Neural progenitor cell (in vitro differentiated cells): ENCODE results near the gene TMPRSS6.

Experiments
- CTCF ChIP-seq: fragments of 200-600 bp; sonication (generic); IDR thresholded peaks from 2 replicates; pipeline ENCODE4 v1.5.1; 2017; ENCODE audit warnings: antibody characterized with exemption, mild to moderate bottlenecking
- EZH2 ChIP-seq: fragments of 200-600 bp; sonication (generic); IDR thresholded peaks from 2 replicates; pipeline ENCODE4 v1.6.1; 2017; ENCODE audit warnings: antibody characterized with exemption, mild to moderate bottlenecking, moderate library complexity

DNA sequence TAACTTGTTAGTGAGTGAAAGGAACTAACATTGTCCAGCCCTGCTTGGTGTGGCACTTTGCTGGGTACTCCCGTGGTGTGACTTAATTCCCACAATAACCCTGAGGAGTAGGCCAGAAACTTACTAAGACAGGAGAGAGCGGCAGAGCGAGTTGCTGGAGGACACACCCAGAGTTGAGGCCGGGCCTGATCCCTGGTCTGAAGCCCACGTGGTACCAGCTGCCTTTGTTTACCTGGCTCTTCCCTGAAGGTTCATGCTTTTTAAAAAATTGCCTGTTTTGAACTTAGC lies 89.4 kb downstream of the TMPRSS6 start:
- TF ChIP-seq CTCF (no peak), EZH2 (no peak)
